ENCODE measurements around the gene SPINK5.

DNA sequence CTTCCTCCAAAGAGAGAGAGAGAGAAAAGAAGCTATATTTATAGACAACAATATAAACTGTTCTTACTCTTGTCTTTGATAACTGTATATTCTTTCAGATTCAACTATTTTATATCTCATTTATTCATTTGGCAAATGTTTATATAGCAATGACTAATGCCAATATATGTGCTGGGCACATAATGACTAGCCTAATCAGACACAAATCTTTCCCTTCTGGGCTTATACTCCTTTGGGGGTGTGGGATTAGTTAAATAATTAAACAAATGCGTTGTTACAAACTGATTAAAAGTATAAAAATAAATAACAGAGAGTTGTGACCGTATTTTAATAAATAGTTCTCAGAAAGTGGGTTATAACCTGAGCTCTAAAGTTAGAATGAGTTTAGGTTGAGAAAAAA lies 108.6 kb downstream of the SPINK5 start:
- TF ChIP-seq, protein P1, sequence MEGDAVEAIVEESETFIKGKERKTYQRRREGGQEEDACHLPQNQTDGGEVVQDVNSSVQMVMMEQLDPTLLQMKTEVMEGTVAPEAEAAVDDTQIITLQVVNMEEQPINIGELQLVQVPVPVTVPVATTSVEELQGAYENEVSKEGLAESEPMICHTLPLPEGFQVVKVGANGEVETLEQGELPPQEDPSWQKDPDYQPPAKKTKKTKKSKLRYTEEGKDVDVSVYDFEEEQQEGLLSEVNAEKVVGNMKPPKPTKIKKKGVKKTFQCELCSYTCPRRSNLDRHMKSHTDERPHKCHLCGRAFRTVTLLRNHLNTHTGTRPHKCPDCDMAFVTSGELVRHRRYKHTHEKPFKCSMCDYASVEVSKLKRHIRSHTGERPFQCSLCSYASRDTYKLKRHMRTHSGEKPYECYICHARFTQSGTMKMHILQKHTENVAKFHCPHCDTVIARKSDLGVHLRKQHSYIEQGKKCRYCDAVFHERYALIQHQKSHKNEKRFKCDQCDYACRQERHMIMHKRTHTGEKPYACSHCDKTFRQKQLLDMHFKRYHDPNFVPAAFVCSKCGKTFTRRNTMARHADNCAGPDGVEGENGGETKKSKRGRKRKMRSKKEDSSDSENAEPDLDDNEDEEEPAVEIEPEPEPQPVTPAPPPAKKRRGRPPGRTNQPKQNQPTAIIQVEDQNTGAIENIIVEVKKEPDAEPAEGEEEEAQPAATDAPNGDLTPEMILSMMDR (IDR thresholded peaks at IDR 0.05; ENCODE audit: low read depth, low read length): no peak
- no peak for TF ChIP-seq POLR2A (IDR thresholded peaks at IDR 0.05; ENCODE audit: extremely low read depth, insufficient read length)
- TF ChIP-seq, protein P2, sequence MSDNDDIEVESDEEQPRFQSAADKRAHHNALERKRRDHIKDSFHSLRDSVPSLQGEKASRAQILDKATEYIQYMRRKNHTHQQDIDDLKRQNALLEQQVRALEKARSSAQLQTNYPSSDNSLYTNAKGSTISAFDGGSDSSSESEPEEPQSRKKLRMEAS (IDR thresholded peaks at IDR 0.05; ENCODE audit: low read depth, low read length): no peak
